DMS53 (cell line): ENCODE data around the gene TBCCD1.
A peak's percentile ranks its signal among the peaks of the same experiment; 100 is the strongest.
"Not testable (repeated sequence)": the region's sequence is repeated elsewhere in the genome, so short reads cannot be mapped to it uniquely, and the experiment has no call there.

ENCODE experiments used
- DNase-seq: peaks from one replicate; lab custom pipeline; 2025; lab: John Stamatoyannopoulos, UW

TBCCD1 gene

GRCh38 chr3:186596568-186597287 lies 29.6 kb upstream of the TBCCD1 start:
- peak; percentile 30 for DNase-seq

- DNase-seq, result peak; percentile 40
Observed at GRCh38 chr3:186594591-186595113, 27.5 kb upstream of the TBCCD1 start.

GRCh38 chr3:186593862-186594261 lies 26.7 kb upstream of the TBCCD1 start:
- DNase-seq, result no peak

GRCh38 chr3:186592682-186593081 lies 25.5 kb upstream of the TBCCD1 start:
- DNase-seq, result no peak

- no peak for DNase-seq
Observed at GRCh38 chr3:186590580-186591295, 23.6 kb upstream of the TBCCD1 start.

GRCh38 chr3:186589856-186590579 lies 22.9 kb upstream of the TBCCD1 start:
- peak; percentile 39 for DNase-seq

GRCh38 chr3:186589121-186589520 lies 22.0 kb upstream of the TBCCD1 start:
- peak; percentile 59 for DNase-seq

GRCh38 chr3:186588632-186589031 lies 21.5 kb upstream of the TBCCD1 start:
- peak; percentile 63 for DNase-seq

GRCh38 chr3:186587183-186587582 lies 20.0 kb upstream of the TBCCD1 start:
- no peak for DNase-seq

- DNase-seq, result not testable (repeated sequence)
Observed at GRCh38 chr3:186586245-186586644, 19.1 kb upstream of the TBCCD1 start.

- peak; percentile 43 for DNase-seq
Observed at GRCh38 chr3:186583831-186584230, 16.7 kb upstream of the TBCCD1 start.

- DNase-seq, result no peak
Observed at GRCh38 chr3:186582541-186582940, 15.4 kb upstream of the TBCCD1 start.

- DNase-seq, result no peak
Observed at GRCh38 chr3:186580785-186581184, 13.6 kb upstream of the TBCCD1 start.

GRCh38 chr3:186577521-186577920 lies 10.4 kb upstream of the TBCCD1 start:
- DNase-seq, result no peak

GRCh38 chr3:186571644-186572013 lies 4.5 kb upstream of the TBCCD1 start:
- no peak for DNase-seq

GRCh38 chr3:186570941-186571643 lies 4.0 kb upstream of the TBCCD1 start:
- DNase-seq, result peak; percentile 33

GRCh38 chr3:186570096-186570940 lies 3.2 kb upstream of the TBCCD1 start, which contains the start of gene DNAJB11:
Gene DNAJB11, plus strand, starts transcription at chr3:186570720. Its CDS starts 178 bp downstream, at chr3:186570898.
- peak; percentile 99 for DNase-seq

- no peak for DNase-seq
Observed at GRCh38 chr3:186569779-186570095, 2.6 kb upstream of the TBCCD1 start.

GRCh38 chr3:186569361-186569760 lies 2.2 kb upstream of the TBCCD1 start:
- peak; percentile 39 for DNase-seq

- DNase-seq, result no peak
Observed at GRCh38 chr3:186566772-186567071, 417 bp downstream of the TBCCD1 start.

GRCh38 chr3:186564586-186564985 lies 2.6 kb downstream of the TBCCD1 start:
- DNase-seq, result no peak
